Ascending aorta (tissue), 2 donors: Measurements from ENCODE around the gene CARNS1. TPM values are rescaled to one million over a fixed set of nuclear protein-coding genes. Genes with fewer than 3 reads are reported as not detected.

ENCODE experiments used
- DNase-seq, 2 donors: peaks; one replicate each; pipeline ENCODE4 v3.0.0-alpha.2; 2019; ENCODE audit warnings: low spot score in 2 of 2
- H3K27ac ChIP-seq, 2 donors: fragments of 200-600 bp; sonication (generic); one replicate each; pipeline ENCODE4 v1.5.1; 2016 to 2017; ENCODE audit warnings: mild to moderate bottlenecking in 1 of 2
- H3K27me3 ChIP-seq: fragments of 200-600 bp; sonication (generic); one replicate; pipeline ENCODE4 v1.5.1; 2017
- H3K36me3 ChIP-seq, 2 donors: fragments of 200-600 bp; sonication (generic); one replicate each; pipeline ENCODE4 v1.5.1; 2016
- H3K4me1 ChIP-seq, 2 donors: fragments of 200-600 bp; sonication (generic); one replicate each; pipeline ENCODE4 v1.5.1; 2016 to 2017; ENCODE audit warnings: mild to moderate bottlenecking in 1 of 2
- H3K4me3 ChIP-seq, 2 donors: fragments of 200-600 bp; sonication (generic); one replicate each; pipeline ENCODE4 v1.5.1; 2016 to 2017; ENCODE audit warnings: mild to moderate bottlenecking in 1 of 2
- H3K9me3 ChIP-seq, 2 donors: fragments of 200-600 bp; sonication (generic); one replicate each; pipeline ENCODE4 v1.5.1; 2016
- intact Hi-C: fragments of 100-400 bp; cut with DNase I; formaldehyde crosslinking; loops from one replicate; pipeline ENCODE4 v1.15.1; 2023
- total RNA-seq: library from RNA; depleted of rRNA; stranded (reverse); fragments of >200 nt; gene quantifications from one replicate; pipeline ENCODE4 v1.1.0, GENCODE V29; 2016
- TF ChIP-seq, protein P1 (sequence below), 3 experiments: fragments of 200-600 bp in 2 of 3; fragments of 450-650 bp in 1 of 3; sonication (generic) in 2 of 3; IDR thresholded peaks; one replicate each; pipeline ENCODE4 v1.5.1; 2016 to 2019; ENCODE audit warnings: antibody characterized with exemption in 3 of 3, mild to moderate bottlenecking in 1 of 3, moderate library complexity in 1 of 3

Gene CARNS1
- total RNA-seq, 1 donor from 2014 or later, result 6.0 TPM

DNA sequence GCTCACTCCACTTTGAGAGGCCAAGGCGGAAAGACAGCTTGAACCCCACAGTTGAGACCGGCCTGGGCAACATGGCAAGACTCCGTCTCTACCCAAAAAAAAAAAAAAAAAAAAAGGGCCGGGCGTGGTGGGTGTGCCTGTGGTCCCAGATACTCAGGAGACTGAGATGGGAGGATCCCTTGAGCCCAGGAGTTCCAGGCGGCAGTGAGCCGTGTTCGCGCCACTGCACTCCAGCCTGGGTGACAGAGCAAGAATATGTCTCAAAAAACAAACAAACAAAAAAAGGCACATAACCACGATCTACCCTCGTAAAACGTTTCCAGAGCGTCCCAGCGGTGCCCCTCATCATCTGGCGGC is 24.6 kb upstream of the CARNS1 start:
- peaks cover 7 to 15% of the 10 kb centered on the region in 2 donors for H3K4me1 ChIP-seq
- TF ChIP-seq, protein P1, sequence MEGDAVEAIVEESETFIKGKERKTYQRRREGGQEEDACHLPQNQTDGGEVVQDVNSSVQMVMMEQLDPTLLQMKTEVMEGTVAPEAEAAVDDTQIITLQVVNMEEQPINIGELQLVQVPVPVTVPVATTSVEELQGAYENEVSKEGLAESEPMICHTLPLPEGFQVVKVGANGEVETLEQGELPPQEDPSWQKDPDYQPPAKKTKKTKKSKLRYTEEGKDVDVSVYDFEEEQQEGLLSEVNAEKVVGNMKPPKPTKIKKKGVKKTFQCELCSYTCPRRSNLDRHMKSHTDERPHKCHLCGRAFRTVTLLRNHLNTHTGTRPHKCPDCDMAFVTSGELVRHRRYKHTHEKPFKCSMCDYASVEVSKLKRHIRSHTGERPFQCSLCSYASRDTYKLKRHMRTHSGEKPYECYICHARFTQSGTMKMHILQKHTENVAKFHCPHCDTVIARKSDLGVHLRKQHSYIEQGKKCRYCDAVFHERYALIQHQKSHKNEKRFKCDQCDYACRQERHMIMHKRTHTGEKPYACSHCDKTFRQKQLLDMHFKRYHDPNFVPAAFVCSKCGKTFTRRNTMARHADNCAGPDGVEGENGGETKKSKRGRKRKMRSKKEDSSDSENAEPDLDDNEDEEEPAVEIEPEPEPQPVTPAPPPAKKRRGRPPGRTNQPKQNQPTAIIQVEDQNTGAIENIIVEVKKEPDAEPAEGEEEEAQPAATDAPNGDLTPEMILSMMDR (IDR thresholded peaks at IDR 0.05), result no peak
- intact Hi-C loops, result loop anchor here (1.0 to 5.0 kb wide), 2 partner anchors 17 to 36 kb away; partner anchors contain the start of gene RPS6KB2
- H3K4me3 ChIP-seq, result peak overlapping the region; percentile 72 to 84
- H3K9me3 ChIP-seq, result no peaks in the 10 kb centered on the region
- no peak for DNase-seq
- peaks cover 0 to 2% of the 10 kb centered on the region in 2 donors for H3K36me3 ChIP-seq
- peak overlapping the region; percentile 59 to 62 for H3K27ac ChIP-seq
- H3K27me3 ChIP-seq, result no peaks in the 10 kb centered on the region

DNA sequence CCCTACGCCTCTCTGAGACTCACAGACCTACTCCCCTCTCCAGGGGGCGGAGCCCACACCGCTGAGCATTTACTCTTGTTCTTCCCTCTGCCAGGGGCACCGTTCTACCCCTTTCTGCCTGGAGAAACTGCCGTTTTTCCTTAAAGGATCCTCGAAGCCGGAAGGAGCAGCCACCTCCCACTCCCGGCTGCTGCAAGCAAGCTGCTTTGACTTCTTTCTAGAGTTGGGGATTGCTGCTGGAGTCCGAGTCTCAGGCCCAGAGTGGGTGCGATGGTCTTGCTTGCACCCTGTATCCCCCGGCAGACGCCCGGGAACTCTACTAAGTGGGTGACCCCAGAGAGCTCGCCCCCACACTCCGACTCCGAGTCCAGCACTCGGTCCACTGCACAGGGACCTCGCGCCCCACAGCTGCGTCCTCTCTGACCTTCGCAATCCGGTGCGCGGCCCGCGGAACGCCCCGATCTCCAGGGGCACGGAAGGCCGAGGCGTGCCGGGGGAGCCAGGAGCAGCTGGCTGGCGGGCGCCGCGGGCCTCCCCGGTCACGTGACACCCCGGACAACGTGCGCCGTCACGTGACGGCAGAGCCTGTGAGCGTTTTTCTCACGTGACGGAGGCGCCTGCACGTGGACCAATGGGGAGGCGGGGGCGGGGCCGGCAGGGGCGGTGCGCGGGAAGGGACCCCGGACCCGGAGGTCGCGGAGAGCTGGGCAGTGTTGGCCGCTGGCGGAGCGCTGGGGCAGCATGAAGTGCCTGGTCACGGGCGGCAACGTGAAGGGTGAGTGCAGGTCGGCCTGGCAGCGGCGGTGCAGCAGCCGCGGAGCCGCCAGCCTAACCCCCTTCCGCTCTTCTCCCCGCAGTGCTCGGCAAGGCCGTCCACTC is 23.9 kb upstream of the CARNS1 start, which contains the start of gene RAD9A:
Gene RAD9A (plus strand): TSS at position 683 of the 879 bp plus-strand sequence. CDS start 59 bp downstream, at position 742.
- H3K36me3 ChIP-seq, result peaks cover 3 to 8% of the 10 kb centered on the region in 2 donors
- no peaks in the 10 kb centered on the region for H3K9me3 ChIP-seq
- H3K4me1 ChIP-seq, result peaks cover 7 to 15% of the 10 kb centered on the region in 2 donors
- DNase-seq, result peak; percentile 89 to 98
- H3K27me3 ChIP-seq, result no peaks in the 10 kb centered on the region
- peak within 1 kb of the TSS; percentile 72 to 84 for H3K4me3 ChIP-seq
- TF ChIP-seq, protein P1 (IDR thresholded peaks at IDR 0.05), result no peak
- H3K27ac ChIP-seq, result peak within 1 kb of the TSS; percentile 59 to 62
- intact Hi-C loops, result loop anchor here (1.0 to 5.0 kb wide), 2 partner anchors 17 to 36 kb away; partner anchors contain the start of gene RPS6KB2

DNA sequence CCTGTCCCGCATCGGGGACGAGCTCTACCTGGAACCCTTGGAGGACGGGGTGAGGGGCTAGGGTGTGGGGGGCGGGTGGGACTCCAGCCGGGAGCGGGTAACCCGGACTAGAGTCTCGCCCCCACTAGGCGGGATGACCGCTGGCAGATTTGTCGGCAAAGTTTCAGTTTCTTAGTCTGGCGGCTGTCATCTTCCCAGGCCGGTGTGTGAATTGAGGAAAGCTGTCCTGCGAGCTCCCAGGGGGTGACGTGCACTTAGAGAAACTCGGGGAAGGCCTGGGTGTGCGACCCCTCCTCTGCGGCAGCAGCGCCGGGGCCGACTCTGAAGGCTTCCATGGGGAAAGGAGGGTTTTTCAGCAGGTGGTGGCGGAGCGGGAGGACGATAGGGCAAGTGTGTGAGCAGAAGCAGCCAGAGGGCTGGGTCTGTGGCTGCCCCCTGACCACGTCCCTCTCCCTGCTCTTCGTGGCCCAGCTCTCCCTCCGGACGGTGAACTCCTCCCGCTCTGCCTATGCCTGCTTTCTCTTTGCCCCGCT is 23.2 kb upstream of the CARNS1 start:
- Histone ChIP-seq H3K4me3 (peak overlapping the region; percentile 72 to 84), H3K36me3 (peaks cover 3 to 15% of the 10 kb centered on the region in 2 donors), H3K9me3 (no peaks in the 10 kb centered on the region), H3K4me1 (peaks cover 7 to 15% of the 10 kb centered on the region in 2 donors), H3K27me3 (no peaks in the 10 kb centered on the region), H3K27ac (peak overlapping the region; percentile 51 to 59)
- TF ChIP-seq, protein P1 (IDR thresholded peaks at IDR 0.05), result no peak
- no peak for DNase-seq
- intact Hi-C loops, result loop anchor here (5.0 kb wide), 1 partner anchor 35 kb away; the partner anchor contains the start of gene RPS6KB2

DNA sequence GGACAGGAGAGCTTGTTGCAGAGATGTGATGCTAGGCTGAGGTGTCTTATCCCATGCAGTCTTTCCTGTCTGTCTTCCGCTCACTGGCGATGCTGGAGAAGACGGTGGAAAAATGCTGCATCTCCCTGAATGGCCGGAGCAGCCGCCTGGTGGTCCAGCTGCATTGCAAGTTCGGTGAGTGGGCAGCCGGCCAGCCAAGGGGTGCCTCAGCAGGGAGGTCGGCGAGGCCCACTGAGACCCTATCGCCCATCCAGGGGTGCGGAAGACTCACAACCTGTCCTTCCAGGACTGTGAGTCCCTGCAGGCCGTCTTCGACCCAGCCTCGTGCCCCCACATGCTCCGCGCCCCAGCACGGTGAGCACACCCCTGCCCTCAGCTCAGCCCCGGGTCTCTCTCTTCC is 22.0 kb upstream of the CARNS1 start:
- intact Hi-C loops, result loop anchor here (5.0 kb wide), 1 partner anchor 34 kb away; the partner anchor contains the start of gene RPS6KB2
- TF ChIP-seq, protein P1 (IDR thresholded peaks at IDR 0.05), result no peak

DNA sequence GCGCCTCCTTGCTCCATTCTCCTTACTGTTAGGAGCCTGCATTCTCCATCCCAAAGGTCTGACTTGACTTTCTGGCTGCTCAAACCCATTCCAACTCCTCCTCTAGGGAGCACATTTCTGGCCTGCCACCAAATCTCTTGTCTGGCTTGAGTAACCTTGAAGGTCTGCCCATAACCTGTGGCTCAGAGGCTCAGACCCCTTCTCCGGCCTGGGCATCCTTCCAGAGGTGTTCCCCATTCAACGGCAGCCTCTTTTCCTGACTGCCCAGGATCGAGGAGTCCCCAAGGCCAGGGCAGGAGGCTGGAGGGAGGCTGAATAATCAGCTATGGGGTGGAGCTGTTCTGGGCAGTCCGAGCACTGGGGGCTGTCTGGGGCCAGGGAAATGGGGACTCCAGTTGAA is 21.5 kb upstream of the CARNS1 start:
- no peaks in the 10 kb centered on the region for H3K9me3 ChIP-seq
- H3K4me1 ChIP-seq, result peaks cover 7 to 15% of the 10 kb centered on the region in 2 donors
- no peaks in the 10 kb centered on the region for H3K27me3 ChIP-seq
- no peak overlapping the region for H3K4me3 ChIP-seq
- TF ChIP-seq, protein P1 (IDR thresholded peaks at IDR 0.05), result no peak
- no peak overlapping the region for H3K27ac ChIP-seq
- H3K36me3 ChIP-seq, result peaks cover 20 to 32% of the 10 kb centered on the region in 2 donors
- DNase-seq, result no peak
- intact Hi-C loops, result loop anchor here (5.0 kb wide), 1 partner anchor 33 kb away; the partner anchor contains the start of gene RPS6KB2

More for the DNA sequence above, 22.0 kb upstream of the CARNS1 start:
- Histone ChIP-seq H3K9me3 (no peaks in the 10 kb centered on the region), H3K36me3 (peaks cover 15 to 27% of the 10 kb centered on the region in 2 donors), H3K4me1 (peaks cover 7 to 15% of the 10 kb centered on the region in 2 donors), H3K27me3 (no peaks in the 10 kb centered on the region), H3K4me3 (no peak overlapping the region), H3K27ac (no peak overlapping the region)
- no peak for DNase-seq
